ENCODE measurements around the gene PLXNC1.

DNA sequence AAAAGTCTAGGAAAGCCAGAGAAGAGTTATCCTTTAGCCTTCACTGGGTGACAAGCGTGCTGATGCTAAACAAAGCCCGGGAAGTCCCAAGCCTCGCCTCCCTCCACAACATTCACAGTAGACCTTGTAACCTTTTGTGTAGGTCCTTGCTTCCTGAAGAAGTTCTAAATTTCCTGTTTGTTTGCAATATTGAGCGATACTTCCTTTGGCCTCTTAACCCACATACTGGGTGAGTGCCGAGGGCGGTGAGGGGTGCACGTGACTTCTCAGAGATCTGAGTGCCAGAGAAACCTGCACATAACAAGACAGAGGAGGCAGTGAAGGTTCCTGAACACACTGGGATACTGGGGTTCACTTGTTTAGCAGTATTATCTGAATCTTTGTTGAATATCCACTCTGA, 134.3 kb downstream of the PLXNC1 start:
- TF ChIP-seq, protein P1, sequence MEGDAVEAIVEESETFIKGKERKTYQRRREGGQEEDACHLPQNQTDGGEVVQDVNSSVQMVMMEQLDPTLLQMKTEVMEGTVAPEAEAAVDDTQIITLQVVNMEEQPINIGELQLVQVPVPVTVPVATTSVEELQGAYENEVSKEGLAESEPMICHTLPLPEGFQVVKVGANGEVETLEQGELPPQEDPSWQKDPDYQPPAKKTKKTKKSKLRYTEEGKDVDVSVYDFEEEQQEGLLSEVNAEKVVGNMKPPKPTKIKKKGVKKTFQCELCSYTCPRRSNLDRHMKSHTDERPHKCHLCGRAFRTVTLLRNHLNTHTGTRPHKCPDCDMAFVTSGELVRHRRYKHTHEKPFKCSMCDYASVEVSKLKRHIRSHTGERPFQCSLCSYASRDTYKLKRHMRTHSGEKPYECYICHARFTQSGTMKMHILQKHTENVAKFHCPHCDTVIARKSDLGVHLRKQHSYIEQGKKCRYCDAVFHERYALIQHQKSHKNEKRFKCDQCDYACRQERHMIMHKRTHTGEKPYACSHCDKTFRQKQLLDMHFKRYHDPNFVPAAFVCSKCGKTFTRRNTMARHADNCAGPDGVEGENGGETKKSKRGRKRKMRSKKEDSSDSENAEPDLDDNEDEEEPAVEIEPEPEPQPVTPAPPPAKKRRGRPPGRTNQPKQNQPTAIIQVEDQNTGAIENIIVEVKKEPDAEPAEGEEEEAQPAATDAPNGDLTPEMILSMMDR (IDR thresholded peaks at IDR 0.05) = no peak
- TF ChIP-seq EP300 (IDR thresholded peaks at IDR 0.05) (no peak), POLR2A (IDR thresholded peaks at IDR 0.05) (no peak), POLR2AphosphoS5 (IDR thresholded peaks at IDR 0.05) (no peak)
